Activated CD4-positive, alpha-beta T cell treated with anti-CD3 and anti-CD28 coated beads, Interleukin-2, amount 10 ng/mL, durations not matched to agents 7 days and 5 days (primary cell): ENCODE results near the gene ZFTA. TPM values are rescaled to one million over a fixed set of nuclear protein-coding genes. Genes with fewer than 3 reads are reported as not detected.
A peak's percentile ranks its signal among the peaks of the same experiment; 100 is the strongest.
"Not testable (repeated sequence)": the region's sequence is repeated elsewhere in the genome, so short reads cannot be mapped to it uniquely, and the experiment has no call there.

Experiments
- CTCF ChIA-PET: fragments of 350-600 bp; sonication (Branson Sonifier 250); formaldehyde crosslinking; loops from one replicate; lab custom pipeline; 2021; ENCODE audit warnings: antibody characterized with exemption; lab: Charles Lee
- POLR2A ChIA-PET: fragments of 350-600 bp; sonication (Branson Sonifier 250); formaldehyde crosslinking; loops from one replicate; lab custom pipeline; 2021; ENCODE audit warnings: antibody characterized with exemption; lab: Charles Lee
- DNase-seq: peaks from one replicate; pipeline ENCODE4 v3.0.0-alpha.2; 2020
- H3K27ac Mint-ChIP-seq: one replicate; pipeline ENCODE4 v1.8.0; 2021; ENCODE audit warnings: mild to moderate bottlenecking, moderate library complexity, mixed read lengths
- H3K27me3 Mint-ChIP-seq: one replicate; pipeline ENCODE4 v1.8.0; 2021; ENCODE audit warnings: mixed read lengths
- H3K36me3 Mint-ChIP-seq: one replicate; pipeline ENCODE4 v1.8.0; 2021; ENCODE audit warnings: low read depth, mixed read lengths
- H3K4me1 Mint-ChIP-seq: one replicate; pipeline ENCODE4 v1.8.0; 2021; ENCODE audit warnings: mixed read lengths
- H3K4me3 Mint-ChIP-seq: one replicate; pipeline ENCODE4 v1.8.0; 2021; ENCODE audit warnings: mild to moderate bottlenecking, moderate library complexity, mixed read lengths
- H3K9me3 Mint-ChIP-seq: one replicate; pipeline ENCODE4 v1.8.0; 2021; ENCODE audit warnings: mixed read lengths
- total RNA-seq, 2 experiments: library from RNA; stranded (reverse); gene quantifications; one replicate each; pipeline ENCODE4 v1.2.3, GENCODE V29; 2021

Gene ZFTA
- 1 to 10 TPM; 1.1 TPM for total RNA-seq

DNA sequence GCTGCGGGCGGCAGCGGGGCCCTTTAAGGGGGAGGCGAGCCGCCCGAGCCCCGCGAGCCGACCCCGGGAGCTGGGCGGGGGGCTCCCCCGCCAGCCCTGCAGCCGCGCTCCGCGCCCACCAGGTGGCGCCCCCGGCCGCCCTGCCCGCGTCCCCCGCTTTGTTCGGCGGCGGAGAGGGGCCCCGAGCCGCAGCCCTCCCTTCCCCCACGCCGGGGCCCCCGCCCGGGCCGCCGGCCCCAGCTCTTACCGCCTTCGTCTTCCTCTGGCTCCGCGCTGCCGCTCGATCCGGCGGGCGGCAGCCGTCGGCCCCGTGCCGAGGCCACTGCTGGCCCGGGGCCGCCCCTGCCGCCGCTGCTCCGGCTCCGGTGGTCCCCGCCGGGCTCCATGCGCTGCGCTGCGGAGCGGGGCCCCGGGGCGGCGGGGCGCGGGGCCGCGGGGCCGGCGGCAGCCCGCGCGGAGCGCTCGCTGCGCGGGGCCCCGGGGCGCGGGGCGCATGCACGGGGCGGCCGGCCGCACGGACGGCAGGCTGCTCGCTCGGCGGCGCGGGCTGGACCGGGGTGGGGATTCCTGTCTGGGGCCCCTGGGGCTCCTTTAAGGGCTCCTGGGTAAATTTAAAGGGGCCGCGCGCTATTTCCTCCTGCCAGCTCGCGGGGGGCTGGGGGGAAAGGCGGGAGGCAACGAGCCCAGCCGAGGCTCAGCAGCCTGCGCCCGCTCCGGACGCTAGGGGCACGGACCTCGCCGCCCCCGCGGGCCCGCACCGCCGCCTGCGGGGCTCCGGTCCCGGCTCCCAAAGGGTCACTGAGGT, at the start of gene ZFTA:
Gene ZFTA (minus strand): TSS at position 539 of the 805 bp plus-strand sequence. CDS start 153 bp downstream, at position 386.
- POLR2A ChIA-PET: no interaction called here
- Mint-ChIP-seq H3K4me1 (peaks cover 9% of the 10 kb centered on the region), H3K27me3 (peaks cover 30% of the 10 kb centered on the region), H3K36me3 (no peaks in the 10 kb centered on the region), H3K9me3 (no peaks in the 10 kb centered on the region), H3K4me3 (peak within 1 kb of the TSS; percentile 80), H3K27ac (peak within 1 kb of the TSS; percentile 68)
- CTCF ChIA-PET: interaction anchor here (0.6 to 2.0 kb wide), 9 partner anchors 15 to 882 kb away, joined by 3 to 6 read pairs (median 4); partner anchors contain the start of gene RTN3
- peak; percentile 48 for DNase-seq

DNA sequence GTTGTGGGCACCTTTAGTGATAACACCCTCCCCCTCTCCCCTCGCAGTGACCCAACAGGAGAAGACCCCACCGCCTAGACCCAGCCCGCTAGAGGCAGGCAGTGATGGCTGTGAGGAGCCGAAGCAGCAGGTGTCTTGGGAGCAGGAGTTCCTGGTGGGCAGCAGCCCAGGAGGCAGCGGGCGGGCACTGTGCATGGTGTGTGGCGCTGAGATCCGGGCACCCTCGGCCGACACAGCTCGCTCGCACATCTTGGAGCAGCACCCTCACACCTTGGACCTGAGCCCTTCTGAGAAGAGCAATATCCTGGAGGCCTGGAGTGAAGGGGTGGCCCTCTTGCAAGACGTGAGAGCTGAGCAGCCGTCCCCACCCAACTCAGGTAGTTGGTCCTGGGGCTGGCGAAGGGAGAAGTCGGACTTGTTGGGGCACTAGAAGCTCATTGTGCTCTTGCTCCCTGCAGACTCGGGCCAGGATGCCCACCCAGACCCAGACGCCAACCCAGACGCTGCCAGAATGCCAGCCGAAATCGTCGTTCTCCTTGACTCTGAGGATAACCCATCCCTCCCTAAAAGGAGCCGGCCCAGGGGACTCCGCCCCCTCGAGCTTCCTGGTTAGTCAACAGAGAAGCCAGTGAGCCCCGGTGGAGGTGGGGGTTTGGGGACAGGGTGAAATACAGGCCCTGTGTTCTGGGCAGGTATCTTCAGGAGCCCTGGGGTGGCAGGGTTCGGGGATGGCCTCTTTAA, 49.4 kb upstream of the ZFTA start:
- Mint-ChIP-seq H3K27me3 (no peaks in the 10 kb centered on the region), H3K4me3 (no peak overlapping the region), H3K36me3 (peaks cover 49% of the 10 kb centered on the region), H3K27ac (no peak overlapping the region), H3K9me3 (no peaks in the 10 kb centered on the region), H3K4me1 (peaks cover 23% of the 10 kb centered on the region)
- POLR2A ChIA-PET: no interaction called here
- CTCF ChIA-PET: interaction anchor here (1.8 kb wide), 1 partner anchor 11 kb away, joined by 5 read pairs; no protein-coding TSS in a partner anchor
- DNase-seq: no peak

DNA sequence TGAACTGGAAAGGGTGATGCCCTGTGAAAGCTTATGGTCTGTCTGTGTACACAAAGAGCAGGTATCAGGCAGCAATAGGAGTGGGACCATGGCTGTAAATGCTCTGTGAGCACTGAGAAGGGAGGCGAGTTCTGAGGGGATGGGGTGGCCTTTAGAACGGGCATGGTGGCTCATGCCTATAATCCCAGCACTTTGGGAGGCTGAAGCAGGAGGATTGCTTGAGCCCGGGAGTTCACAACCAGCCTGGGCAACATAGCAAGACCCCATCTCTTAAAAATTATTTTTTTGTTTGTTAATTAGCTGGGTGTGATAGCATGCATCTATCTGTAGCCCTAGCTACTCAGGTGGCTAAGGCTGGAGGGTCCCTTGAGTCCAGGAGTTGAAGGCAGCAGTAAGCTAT, 48.2 kb upstream of the ZFTA start:
- ChIA-PET CTCF (no interaction called here), POLR2A (no interaction called here)
- H3K27me3 Mint-ChIP-seq: no peaks in the 10 kb centered on the region

DNA sequence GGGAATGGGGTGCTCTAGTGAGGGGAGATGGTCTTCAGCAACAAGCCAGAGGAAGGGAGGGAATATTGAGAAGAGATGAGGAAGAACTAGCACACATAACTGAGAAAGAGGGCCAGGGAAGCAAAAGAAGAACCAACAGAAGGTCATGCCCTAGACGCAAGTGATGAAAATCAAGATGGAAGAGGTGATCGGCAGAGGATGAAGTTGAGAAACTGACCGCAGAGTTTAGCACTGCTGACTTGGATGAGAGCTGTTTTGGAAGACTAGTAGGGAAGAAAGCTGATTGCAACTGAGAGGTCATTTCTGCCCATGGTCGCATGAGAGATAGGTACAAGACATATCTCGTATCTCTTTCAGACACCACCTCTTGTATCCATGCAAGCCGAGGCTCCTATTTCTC, 47.6 kb upstream of the ZFTA start:
- DNase-seq: no peak
- no peaks in the 10 kb centered on the region for H3K9me3 Mint-ChIP-seq
- CTCF ChIA-PET: no interaction called here

More for the DNA sequence above, 48.2 kb upstream of the ZFTA start:
- Mint-ChIP-seq H3K4me3 (no peak overlapping the region), H3K36me3 (peaks cover 41% of the 10 kb centered on the region), H3K9me3 (no peaks in the 10 kb centered on the region), H3K4me1 (peaks cover 29% of the 10 kb centered on the region), H3K27ac (no peak overlapping the region)
- DNase-seq: no peak

DNA sequence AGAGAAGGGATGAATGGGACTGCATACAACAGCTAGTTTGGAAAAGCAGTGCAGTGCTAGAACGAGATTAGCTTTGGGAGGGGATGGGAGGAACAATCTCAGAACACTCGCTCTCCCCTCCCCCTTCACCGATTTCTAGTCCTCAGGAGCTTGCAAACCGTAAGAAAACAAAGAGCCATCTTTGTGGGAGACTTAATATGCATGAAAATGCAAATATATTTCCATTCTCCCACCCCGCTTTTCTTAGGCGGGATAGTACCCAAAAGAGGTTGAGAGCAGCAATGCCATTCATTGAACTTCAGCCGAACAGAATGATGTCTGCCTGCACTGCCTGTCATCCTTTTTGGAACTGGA, 45.8 kb upstream of the ZFTA start:
- Mint-ChIP-seq H3K27ac (peak overlapping the region; percentile 78), H3K27me3 (peaks cover 2% of the 10 kb centered on the region), H3K9me3 (no peaks in the 10 kb centered on the region), H3K36me3 (peaks cover 25% of the 10 kb centered on the region), H3K4me3 (peak overlapping the region; percentile 80), H3K4me1 (peaks cover 32% of the 10 kb centered on the region)
- POLR2A ChIA-PET: no interaction called here
- CTCF ChIA-PET: interaction anchor here (1.0 kb wide), 2 partner anchors 9 to 22 kb away, joined by 3 read pairs; no protein-coding TSS in a partner anchor
- no peak for DNase-seq

More for the DNA sequence above, 47.6 kb upstream of the ZFTA start:
- Mint-ChIP-seq H3K4me3 (no peak overlapping the region), H3K4me1 (peaks cover 29% of the 10 kb centered on the region), H3K27ac (no peak overlapping the region), H3K27me3 (no peaks in the 10 kb centered on the region), H3K36me3 (peaks cover 35% of the 10 kb centered on the region)
- POLR2A ChIA-PET: no interaction called here

DNA sequence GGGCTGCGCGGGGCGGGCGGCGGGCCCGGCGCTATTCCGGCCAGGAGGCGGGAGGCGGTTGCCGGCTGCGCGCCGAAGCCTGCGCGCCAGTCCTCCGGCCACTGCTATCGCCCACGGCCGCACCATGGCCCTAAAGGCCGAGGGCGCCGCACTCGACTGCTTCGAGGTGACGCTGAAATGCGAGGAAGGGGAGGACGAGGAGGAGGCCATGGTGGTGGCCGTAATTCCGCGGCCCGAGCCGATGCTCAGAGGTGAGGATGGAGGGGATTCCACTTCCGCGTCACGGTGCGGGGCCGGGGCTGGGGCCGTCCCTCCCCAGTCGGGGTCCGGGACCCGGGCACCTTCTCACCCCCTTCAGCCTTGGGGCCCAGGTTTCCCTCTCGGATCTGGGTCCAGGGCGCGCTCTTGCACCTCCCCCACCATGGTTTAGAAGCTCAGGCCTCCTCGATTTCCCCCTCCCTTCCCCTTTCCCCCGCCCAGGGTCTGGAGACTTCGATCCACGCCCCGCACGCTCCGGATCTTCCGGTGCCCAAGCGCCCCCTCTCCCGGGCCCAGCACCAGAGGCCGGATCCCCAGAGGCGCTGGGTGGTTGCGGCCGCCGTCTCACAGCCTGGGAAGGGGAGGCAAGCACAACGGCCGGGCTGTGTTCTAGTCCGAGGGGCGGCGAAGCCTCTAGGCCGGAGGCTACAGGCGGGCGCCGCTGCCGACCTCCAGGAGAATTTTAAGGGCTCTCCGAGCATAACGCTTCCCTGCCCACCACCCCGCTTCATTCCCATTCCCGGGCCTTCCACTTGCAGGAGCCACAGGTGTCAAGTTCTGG, 45.2 kb upstream of the ZFTA start:
- Mint-ChIP-seq H3K9me3 (no peaks in the 10 kb centered on the region), H3K4me3 (peak overlapping the region; percentile 80), H3K36me3 (peaks cover 24% of the 10 kb centered on the region), H3K27ac (peak overlapping the region; percentile 78), H3K27me3 (peaks cover 2% of the 10 kb centered on the region), H3K4me1 (peaks cover 32% of the 10 kb centered on the region)
- DNase-seq: peak; percentile 47
- POLR2A ChIA-PET: no interaction called here
- CTCF ChIA-PET: interaction anchor here (1.0 kb wide), 2 partner anchors 9 to 23 kb away, joined by 3 read pairs; no protein-coding TSS in a partner anchor

DNA sequence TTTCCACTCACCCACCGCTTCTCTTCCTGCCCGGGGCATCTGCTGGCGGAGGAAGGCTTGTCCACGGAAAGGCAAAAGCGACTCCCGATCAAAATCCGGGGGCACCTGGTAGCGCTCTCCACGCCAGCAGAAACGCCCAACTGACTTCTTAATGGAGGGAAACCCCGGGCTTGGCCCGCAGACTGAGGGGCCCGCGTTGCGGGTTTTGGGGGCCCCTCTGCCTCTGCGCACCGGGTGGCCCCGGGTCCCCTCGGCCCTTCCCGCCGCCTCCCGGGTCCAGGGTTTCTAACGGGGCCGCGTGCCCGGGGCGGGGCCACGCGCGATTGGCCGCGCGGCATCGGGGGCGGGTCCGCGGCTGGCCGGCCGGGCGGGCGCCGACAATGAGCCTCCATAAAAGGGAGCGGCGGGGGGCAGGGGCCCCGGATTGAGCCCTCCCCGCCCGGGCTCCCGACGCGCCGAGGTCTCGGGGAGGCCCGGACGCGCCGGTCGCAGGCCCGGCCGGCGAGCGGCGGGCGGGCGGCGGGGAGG, 44.5 kb upstream of the ZFTA start, which contains the start of gene SPINDOC:
Gene SPINDOC (plus strand): TSS at position 422 of the 528 bp plus-strand sequence. CDS start 231 bp downstream, outside the sequence.
- CTCF ChIA-PET: interaction anchor here (0.6 to 1.3 kb wide), 3 partner anchors 23 to 50 kb away, joined by 3 to 4 read pairs (median 4); no protein-coding TSS in a partner anchor
- H3K4me3 Mint-ChIP-seq: peak within 1 kb of the TSS; percentile 80
- H3K27ac Mint-ChIP-seq: peak within 1 kb of the TSS; percentile 78
- H3K9me3 Mint-ChIP-seq: no peaks in the 10 kb centered on the region
- peak; percentile 78 for DNase-seq
- H3K36me3 Mint-ChIP-seq: peaks cover 20% of the 10 kb centered on the region
- H3K27me3 Mint-ChIP-seq: peaks cover 2% of the 10 kb centered on the region
- POLR2A ChIA-PET: no interaction called here
- peaks cover 32% of the 10 kb centered on the region for H3K4me1 Mint-ChIP-seq

DNA sequence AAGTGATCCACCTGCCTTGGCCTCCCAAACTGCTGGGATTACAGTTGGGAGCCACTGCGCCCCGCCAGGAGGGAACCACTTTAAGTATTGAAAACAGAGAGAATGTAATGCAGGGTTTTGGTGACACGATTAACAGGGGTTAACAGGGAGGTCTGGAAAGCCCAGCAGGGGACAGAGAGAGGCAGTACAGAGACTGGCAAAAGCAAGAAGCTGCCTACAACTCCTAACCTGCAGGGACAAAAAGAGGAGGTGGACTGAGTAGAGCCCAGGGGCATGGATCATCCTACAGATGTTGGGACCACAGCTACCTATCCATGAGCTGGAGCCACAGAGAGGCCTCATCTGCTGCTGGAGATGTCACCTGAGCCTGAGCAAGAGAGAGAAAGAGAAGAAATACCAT, 42.9 kb upstream of the ZFTA start:
- POLR2A ChIA-PET: no interaction called here
- Mint-ChIP-seq H3K27ac (no peak overlapping the region), H3K4me1 (peaks cover 30% of the 10 kb centered on the region), H3K9me3 (no peaks in the 10 kb centered on the region), H3K36me3 (peaks cover 14% of the 10 kb centered on the region), H3K27me3 (peaks cover 2% of the 10 kb centered on the region), H3K4me3 (peak overlapping the region; percentile 63)
- CTCF ChIA-PET: no interaction called here
- no peak for DNase-seq

DNA sequence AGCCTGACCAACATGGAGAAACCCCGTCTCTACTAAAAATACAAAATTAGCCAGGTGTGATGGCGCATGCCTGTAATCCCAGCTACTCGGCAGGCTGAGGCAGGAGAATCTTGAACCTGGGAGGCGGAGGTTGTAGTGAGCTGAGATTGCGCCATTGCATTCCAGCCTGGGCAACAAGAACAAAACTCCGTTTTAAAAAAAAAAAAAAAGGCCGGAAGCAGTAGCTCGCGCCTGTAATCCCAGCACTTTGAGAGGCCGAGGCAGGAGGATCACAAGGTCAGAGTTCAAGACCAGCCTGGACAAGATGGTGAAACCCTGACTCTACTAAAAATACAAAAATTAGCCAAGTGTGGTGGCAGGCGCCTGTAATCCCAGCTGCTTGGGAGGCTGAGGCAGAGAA, 41.8 kb upstream of the ZFTA start:
- H3K4me1 Mint-ChIP-seq: peaks cover 23% of the 10 kb centered on the region
- H3K27ac Mint-ChIP-seq, POLR2A ChIA-PET, H3K9me3 Mint-ChIP-seq, DNase-seq, CTCF ChIA-PET, H3K4me3 Mint-ChIP-seq, H3K27me3 Mint-ChIP-seq, H3K36me3 Mint-ChIP-seq: not testable (repeated sequence)

DNA sequence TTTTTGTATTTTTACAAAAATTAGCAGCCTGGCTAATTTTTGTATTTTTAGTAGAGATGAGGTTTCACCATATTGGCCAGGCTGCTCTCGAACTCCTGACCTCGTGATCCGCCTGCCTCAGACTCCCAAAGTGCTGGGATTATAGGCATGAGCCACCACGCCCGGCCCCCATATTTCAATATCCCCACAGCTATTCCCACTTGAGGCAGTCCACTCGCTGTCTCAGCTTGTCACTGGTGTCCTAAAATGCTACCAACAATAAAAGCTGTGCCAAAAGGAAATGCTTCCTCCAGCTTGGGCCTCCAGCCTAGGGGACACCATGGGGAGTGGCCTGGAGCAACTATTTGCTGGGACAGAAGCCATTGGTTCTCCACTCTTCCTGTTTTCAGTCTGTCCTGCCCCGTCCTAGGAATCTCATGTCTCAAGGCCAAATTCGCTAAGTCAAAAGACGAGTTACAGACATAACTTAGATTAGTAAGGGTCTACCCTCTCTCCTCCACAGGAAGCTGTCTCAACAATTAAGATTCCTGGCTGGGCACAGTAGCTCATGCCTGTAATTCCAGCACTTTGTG, 37.4 kb upstream of the ZFTA start:
- no peak overlapping the region for H3K4me3 Mint-ChIP-seq
- DNase-seq: no peak
- no peaks in the 10 kb centered on the region for H3K9me3 Mint-ChIP-seq
- ChIA-PET CTCF (interaction anchor here (0.6 to 0.9 kb wide), 3 partner anchors 25 to 210 kb away, joined by 3 read pairs; partner anchors contain the start of gene ZFTA), POLR2A (no interaction called here)
- H3K36me3 Mint-ChIP-seq: no peaks in the 10 kb centered on the region
- H3K4me1 Mint-ChIP-seq: peaks cover 2% of the 10 kb centered on the region
- no peak overlapping the region for H3K27ac Mint-ChIP-seq
- peaks cover 2% of the 10 kb centered on the region for H3K27me3 Mint-ChIP-seq

DNA sequence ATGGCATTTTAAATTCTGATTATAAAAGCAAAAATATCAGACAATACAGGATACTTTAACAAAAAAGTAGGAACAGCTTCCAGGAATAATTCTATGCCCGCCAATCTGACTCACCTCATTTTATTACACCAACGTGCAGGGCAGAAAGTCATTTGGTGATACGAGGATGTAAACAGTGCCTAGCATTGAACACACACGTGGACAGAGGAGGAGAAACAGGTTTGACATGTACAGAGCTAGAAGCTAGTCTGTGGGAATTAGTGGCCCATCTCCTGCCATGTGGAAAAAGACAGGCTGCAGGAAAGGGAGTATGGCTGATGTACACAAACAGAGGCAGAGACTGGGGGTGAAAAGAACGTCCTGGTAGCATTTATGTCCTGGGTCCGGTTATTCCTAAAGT, 35.7 kb upstream of the ZFTA start:
- no peak overlapping the region for H3K27ac Mint-ChIP-seq
- H3K9me3 Mint-ChIP-seq: no peaks in the 10 kb centered on the region
- no peaks in the 10 kb centered on the region for H3K36me3 Mint-ChIP-seq
- H3K27me3 Mint-ChIP-seq: peaks cover 2% of the 10 kb centered on the region
- H3K4me3 Mint-ChIP-seq: no peak overlapping the region
- no peak for DNase-seq
- ChIA-PET CTCF (interaction anchor here (0.6 kb wide), 1 partner anchor 15 kb away, joined by 3 read pairs; no protein-coding TSS in a partner anchor), POLR2A (no interaction called here)
- H3K4me1 Mint-ChIP-seq: no peaks in the 10 kb centered on the region
